SK-N-SH (cell line): Measurements from ENCODE around the gene ZEB2.

ENCODE experiments used
- CHD2 ChIP-seq: fragments of 150-350 bp; IDR thresholded peaks from 2 replicates; pipeline ENCODE4 v1.6.1; 2018; ENCODE audit warnings: low read length; ENCODE audit not compliant: partially characterized antibody
- EZH2phosphoT487 ChIP-seq: fragments of 200-600 bp; sonication (generic); IDR thresholded peaks from 2 replicates; pipeline ENCODE4 v1.6.1; 2017; ENCODE audit warnings: low read depth, mixed run types, mild to moderate bottlenecking, antibody characterized with exemption, moderate library complexity, borderline replicate concordance
- POLR2AphosphoS5 ChIP-seq: IDR thresholded peaks from 2 replicates; pipeline ENCODE4 v1.6.1; 2012; ENCODE audit warnings: low read depth, low read length
- RAD21 ChIP-seq: IDR thresholded peaks from 2 replicates; pipeline ENCODE4 v1.6.1; 2012; ENCODE audit warnings: mild to moderate bottlenecking, low read length
- RCOR1 ChIP-seq: fragments of 150-350 bp; IDR thresholded peaks from 2 replicates; pipeline ENCODE4 v1.6.1; 2017; ENCODE audit warnings: antibody characterized with exemption, low read length
- YY1 ChIP-seq: IDR thresholded peaks from 2 replicates; pipeline ENCODE4 v1.4.0; 2012; ENCODE audit warnings: low read depth, mild to moderate bottlenecking
- TF ChIP-seq, protein P1 (sequence below): IDR thresholded peaks from 2 replicates; pipeline ENCODE4 v1.4.0; 2012; ENCODE audit warnings: low read depth
- TF ChIP-seq, protein P2 (sequence below): fragments of 200-600 bp; sonication (generic); IDR thresholded peaks from 2 replicates; pipeline ENCODE4 v1.6.1; 2017; ENCODE audit warnings: antibody characterized with exemption, mild to moderate bottlenecking, moderate library complexity
- TF ChIP-seq, protein P3 (sequence below): IDR thresholded peaks from 2 replicates; pipeline ENCODE4 v1.4.0; 2012; ENCODE audit warnings: low read depth, borderline replicate concordance

DNA sequence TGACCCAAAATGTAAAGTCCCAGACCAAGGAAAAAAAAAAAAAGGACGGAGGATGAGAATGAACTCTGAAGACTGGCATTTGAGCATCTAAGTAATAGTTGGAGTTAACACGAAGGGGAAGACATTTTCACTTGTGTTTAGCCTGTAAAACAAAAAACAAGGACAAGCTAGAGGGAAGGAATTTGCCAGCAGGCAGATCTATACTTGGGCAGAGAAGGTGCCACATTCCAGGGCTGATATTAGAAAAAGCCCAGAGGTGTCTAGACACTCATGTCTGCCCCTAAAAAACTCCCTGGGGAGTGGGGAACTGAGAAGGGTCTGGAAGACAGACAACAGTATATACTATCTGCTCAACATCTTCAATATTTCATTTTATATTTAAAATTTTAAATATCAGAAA, 171.1 kb downstream of the ZEB2 start:
- TF ChIP-seq, protein P1, sequence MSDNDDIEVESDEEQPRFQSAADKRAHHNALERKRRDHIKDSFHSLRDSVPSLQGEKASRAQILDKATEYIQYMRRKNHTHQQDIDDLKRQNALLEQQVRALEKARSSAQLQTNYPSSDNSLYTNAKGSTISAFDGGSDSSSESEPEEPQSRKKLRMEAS = no peak
- TF ChIP-seq, protein P2, sequence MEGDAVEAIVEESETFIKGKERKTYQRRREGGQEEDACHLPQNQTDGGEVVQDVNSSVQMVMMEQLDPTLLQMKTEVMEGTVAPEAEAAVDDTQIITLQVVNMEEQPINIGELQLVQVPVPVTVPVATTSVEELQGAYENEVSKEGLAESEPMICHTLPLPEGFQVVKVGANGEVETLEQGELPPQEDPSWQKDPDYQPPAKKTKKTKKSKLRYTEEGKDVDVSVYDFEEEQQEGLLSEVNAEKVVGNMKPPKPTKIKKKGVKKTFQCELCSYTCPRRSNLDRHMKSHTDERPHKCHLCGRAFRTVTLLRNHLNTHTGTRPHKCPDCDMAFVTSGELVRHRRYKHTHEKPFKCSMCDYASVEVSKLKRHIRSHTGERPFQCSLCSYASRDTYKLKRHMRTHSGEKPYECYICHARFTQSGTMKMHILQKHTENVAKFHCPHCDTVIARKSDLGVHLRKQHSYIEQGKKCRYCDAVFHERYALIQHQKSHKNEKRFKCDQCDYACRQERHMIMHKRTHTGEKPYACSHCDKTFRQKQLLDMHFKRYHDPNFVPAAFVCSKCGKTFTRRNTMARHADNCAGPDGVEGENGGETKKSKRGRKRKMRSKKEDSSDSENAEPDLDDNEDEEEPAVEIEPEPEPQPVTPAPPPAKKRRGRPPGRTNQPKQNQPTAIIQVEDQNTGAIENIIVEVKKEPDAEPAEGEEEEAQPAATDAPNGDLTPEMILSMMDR = no peak
- no peak for TF ChIP-seq RAD21
- TF ChIP-seq RCOR1 = no peak
- TF ChIP-seq CHD2 = no peak
- TF ChIP-seq YY1 = no peak
- TF ChIP-seq EZH2phosphoT487 = no peak
- no peak for TF ChIP-seq POLR2AphosphoS5
- TF ChIP-seq, protein P3, sequence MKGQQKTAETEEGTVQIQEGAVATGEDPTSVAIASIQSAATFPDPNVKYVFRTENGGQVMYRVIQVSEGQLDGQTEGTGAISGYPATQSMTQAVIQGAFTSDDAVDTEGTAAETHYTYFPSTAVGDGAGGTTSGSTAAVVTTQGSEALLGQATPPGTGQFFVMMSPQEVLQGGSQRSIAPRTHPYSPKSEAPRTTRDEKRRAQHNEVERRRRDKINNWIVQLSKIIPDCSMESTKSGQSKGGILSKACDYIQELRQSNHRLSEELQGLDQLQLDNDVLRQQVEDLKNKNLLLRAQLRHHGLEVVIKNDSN = no peak
